IMR-90 (cell line): ENCODE results near the gene ING5. TPM values are rescaled to one million over a fixed set of nuclear protein-coding genes. Genes with fewer than 3 reads are reported as not detected.

Experiments
- ATAC-seq: fragments of 200-7000 bp; cut with Tn5 transposase; 2 replicates; pipeline ENCODE4 v1.9.1; 2020; ENCODE audit warnings: low read depth, mild to moderate bottlenecking, moderate library complexity
- BruUV-seq: library from RNA; stranded (reverse); fragments of 400-500 nt; replicated peaks from 2 replicates; lab custom pipeline; 2021; lab: Mats Ljungman, UMichigan
- CTCF ChIA-PET: fragments of 300-600 bp; formaldehyde crosslinking; extraction: SDS; loops from one replicate; lab custom pipeline; 2021; ENCODE audit warnings: antibody characterized with exemption; lab: Yijun Ruan, JAX
- POLR2A ChIA-PET: fragments of 300-600 bp; sonication (Branson Sonifier 250); formaldehyde crosslinking; loops from one replicate; lab custom pipeline; 2022; ENCODE audit warnings: antibody characterized with exemption; ENCODE audit not compliant: unreplicated experiment; lab: Charles Lee
- DNase-seq: peaks from one replicate; pipeline ENCODE4 v3.0.0; 2013
- H2AFZ ChIP-seq: replicated peaks from 2 replicates; pipeline ENCODE3; 2013; ENCODE audit warnings: low read length, mild to moderate bottlenecking; ENCODE audit not compliant: poor library complexity
- H2AK5ac ChIP-seq: 2 replicates; pipeline ENCODE4 v1.6.1; 2013; ENCODE audit warnings: low read depth, low read length, inconsistent platforms
- H2AK9ac ChIP-seq: replicated peaks from 2 replicates; pipeline ENCODE3; 2013; ENCODE audit warnings: mild to moderate bottlenecking, low read depth, low read length, moderate library complexity; ENCODE audit not compliant: poor library complexity
- H2BK120ac ChIP-seq: 2 replicates; pipeline ENCODE4 v1.6.1; 2013; ENCODE audit warnings: low read depth, low read length, inconsistent platforms
- H2BK15ac ChIP-seq: 3 replicates; pipeline ENCODE4 v1.6.1; 2013; ENCODE audit warnings: low read depth, low read length, inconsistent platforms
- H2BK20ac ChIP-seq: 2 replicates; pipeline ENCODE4 v1.6.1; 2013; ENCODE audit warnings: low read depth, mild to moderate bottlenecking, inconsistent platforms, low read length, moderate library complexity
- H2BK5ac ChIP-seq: 2 replicates; pipeline ENCODE4 v1.6.1; 2013; ENCODE audit warnings: mild to moderate bottlenecking, low read depth, low read length, inconsistent platforms; ENCODE audit not compliant: poor library complexity, severe bottlenecking
- H3K14ac ChIP-seq: replicated peaks from 2 replicates; pipeline ENCODE4 v1.6.1; 2013; ENCODE audit warnings: low read depth, low read length, inconsistent platforms
- H3K18ac ChIP-seq: 2 replicates; pipeline ENCODE4 v1.6.1; 2013; ENCODE audit warnings: low read depth, low read length, control low read depth
- H3K23ac ChIP-seq: 2 replicates; pipeline ENCODE4 v1.6.1; 2013; ENCODE audit warnings: low read depth, low read length, inconsistent platforms
- H3K27ac ChIP-seq: 2 replicates; pipeline ENCODE4 v1.5.1; 2013; ENCODE audit warnings: mild to moderate bottlenecking, control low read depth, low read length; ENCODE audit not compliant: insufficient read depth
- H3K27me3 ChIP-seq: 2 replicates; pipeline ENCODE4 v1.6.1; 2013; ENCODE audit warnings: low read length; ENCODE audit not compliant: control insufficient read depth, insufficient read depth
- H3K36me3 ChIP-seq: 2 replicates; pipeline ENCODE4 v1.6.1; 2013; ENCODE audit warnings: low read length, mixed read lengths; ENCODE audit not compliant: control insufficient read depth, insufficient read depth
- H3K4ac ChIP-seq: 2 replicates; pipeline ENCODE4 v1.6.1; 2013; ENCODE audit warnings: low read depth, low read length, inconsistent platforms
- H3K4me1 ChIP-seq: 2 replicates; pipeline ENCODE4 v1.6.1; 2013; ENCODE audit warnings: low read length, mixed read lengths; ENCODE audit not compliant: control insufficient read depth, insufficient read depth
- H3K4me2 ChIP-seq: 2 replicates; pipeline ENCODE4 v1.6.1; 2013; ENCODE audit warnings: low read depth, mild to moderate bottlenecking, control low read depth, low read length, moderate library complexity
- H3K4me3 ChIP-seq: 2 replicates; pipeline ENCODE4 v1.5.1; 2013; ENCODE audit warnings: low read depth, mild to moderate bottlenecking, control low read depth, low read length, moderate library complexity; ENCODE audit not compliant: insufficient read depth
- H3K56ac ChIP-seq: 2 replicates; pipeline ENCODE4 v1.6.1; 2013; ENCODE audit warnings: low read length, inconsistent platforms; ENCODE audit not compliant: insufficient read depth; ENCODE audit errors: extremely low read depth
- H3K79me1 ChIP-seq, 2 experiments: 2 replicates each; pipeline ENCODE4 v1.6.1; 2013; ENCODE audit warnings: low read length in 2 of 2, inconsistent platforms in 1 of 2, low read depth in 1 of 2
- H3K9ac ChIP-seq: 2 replicates; pipeline ENCODE4 v1.6.1; 2013; ENCODE audit warnings: low read depth, low read length, control low read depth
- H3K9me1 ChIP-seq: 2 replicates; pipeline ENCODE4 v1.6.1; 2013; ENCODE audit warnings: low read length, inconsistent platforms; ENCODE audit not compliant: insufficient read depth
- H3K9me3 ChIP-seq: 2 replicates; pipeline ENCODE4 v1.6.1; 2013; ENCODE audit warnings: low read length; ENCODE audit not compliant: control insufficient read depth, insufficient read depth
- H4K20me1 ChIP-seq: 2 replicates; pipeline ENCODE4 v1.6.1; 2013; ENCODE audit warnings: low read length, inconsistent platforms; ENCODE audit not compliant: insufficient read depth
- H4K5ac ChIP-seq: 2 replicates; pipeline ENCODE4 v1.6.1; 2013; ENCODE audit warnings: mild to moderate bottlenecking, low read depth, low read length, control low read depth
- H4K8ac ChIP-seq, 2 experiments: 2 replicates each; pipeline ENCODE4 v1.6.1; 2013; ENCODE audit warnings: low read depth in 2 of 2, low read length in 2 of 2, control low read depth in 1 of 2, inconsistent platforms in 1 of 2
- H4K91ac ChIP-seq: 2 replicates; pipeline ENCODE4 v1.6.1; 2013; ENCODE audit warnings: low read depth, low read length, inconsistent platforms; ENCODE audit not compliant: insufficient read depth
- BHLHE40 ChIP-seq: fragments of 150-350 bp; IDR thresholded peaks from 2 replicates; pipeline ENCODE4 v1.6.1; 2016; ENCODE audit warnings: mild to moderate bottlenecking, low read depth, low read length
- CHD1 ChIP-seq: IDR thresholded peaks from 2 replicates; pipeline ENCODE4 v1.6.1; 2012; ENCODE audit warnings: low read depth, low read length, improper control_type of control experiment
- CTCF ChIP-seq: conservative IDR thresholded peaks from 2 replicates; pipeline ENCODE4 v1.5.1; 2012; ENCODE audit warnings: mild to moderate bottlenecking, low read depth, low read length, improper control_type of control experiment
- ELK1 ChIP-seq: fragments of 150-350 bp; IDR thresholded peaks from 2 replicates; pipeline ENCODE4 v1.6.1; 2016; ENCODE audit warnings: low read depth, mild to moderate bottlenecking, low read length, moderate library complexity, borderline replicate concordance
- FOS ChIP-seq: fragments of 150-350 bp; IDR thresholded peaks from 2 replicates; pipeline ENCODE4 v1.6.1; 2016; ENCODE audit warnings: low read depth, low read length
- MAZ ChIP-seq: IDR thresholded peaks from 2 replicates; pipeline ENCODE4 v1.6.1; 2012; ENCODE audit warnings: low read depth, mild to moderate bottlenecking, low read length, improper control_type of control experiment, moderate library complexity, borderline replicate concordance
- MXI1 ChIP-seq: IDR thresholded peaks from 2 replicates; pipeline ENCODE4 v1.6.1; 2012; ENCODE audit warnings: low read depth, mild to moderate bottlenecking, low read length, moderate library complexity, borderline replicate concordance
- NFE2L2 ChIP-seq: fragments of 150-350 bp; IDR thresholded peaks from 2 replicates; pipeline ENCODE4 v1.6.1; 2016; ENCODE audit warnings: low read depth, mild to moderate bottlenecking, low read length
- POLR2A ChIP-seq: IDR thresholded peaks from 2 replicates; pipeline ENCODE4 v1.6.1; 2012; ENCODE audit warnings: mild to moderate bottlenecking, low read depth, low read length
- RAD21 ChIP-seq: IDR thresholded peaks from 2 replicates; pipeline ENCODE4 v1.6.1; 2012; ENCODE audit warnings: low read length, improper control_type of control experiment
- RFX5 ChIP-seq: IDR thresholded peaks from 2 replicates; pipeline ENCODE4 v1.8.0; 2012; ENCODE audit warnings: low read depth, mild to moderate bottlenecking, low read length, moderate library complexity
- SMC3 ChIP-seq: fragments of 150-350 bp; IDR thresholded peaks from 2 replicates; pipeline ENCODE4 v1.6.1; 2016; ENCODE audit warnings: low read depth, mild to moderate bottlenecking, antibody characterized with exemption, low read length, moderate library complexity
- USF2 ChIP-seq: fragments of 150-350 bp; IDR thresholded peaks from 2 replicates; pipeline ENCODE4 v1.6.1; 2017; ENCODE audit warnings: mild to moderate bottlenecking, antibody characterized with exemption, low read length, low read depth
- WGBS, 2 experiments: methylation state at CpG; one replicate each; pipeline versions ENCODE4 v1.1.5 to v1.1.7; 2013; ENCODE audit warnings: missing lambda C conversion rate in 2 of 2; ENCODE audit not compliant: insufficient read length in 1 of 2; ENCODE audit errors: extremely low coverage in 2 of 2; 5-methylcytosine and 5-hydroxymethylcytosine counted together
- dilution Hi-C: fragments of 300-500 bp; cut with HindIII; formaldehyde crosslinking; loops from one replicate; pipeline ENCODE4 v1.14.3; 2018; ENCODE audit warnings: low sequenced_read_pairs; ENCODE audit not compliant: unreplicated experiment
- in situ Hi-C: fragments of 300-500 bp; cut with MboI; formaldehyde crosslinking; loops from 3 replicates; pipeline ENCODE4 v1.14.3; 2019; ENCODE audit warnings: low sequenced_read_pairs, inconsistent platforms, mixed read lengths
- intact Hi-C: fragments of 100-400 bp; cut with micrococcal nuclease; formaldehyde crosslinking; loops from 2 replicates; pipeline ENCODE4 v1.10.0; 2022
- polyA plus RNA-seq, 3 experiments: library from polyadenylated mRNA; depleted of rRNA; stranded (reverse); fragments of >200 nt; gene quantifications; 2 replicates each; pipeline ENCODE4 v1.2.3, GENCODE V29; 2012; ENCODE audit warnings: low replicate concordance in 1 of 3
- total RNA-seq: library from RNA; depleted of rRNA; stranded (reverse); fragments of >200 nt; gene quantifications from 2 replicates; pipeline ENCODE4 v1.2.3, GENCODE V29; 2012

Gene ING5
- total and polyA plus RNA-seq, 2 of the 4 experiments (the other 2 are of a cell fraction): 36.1 to 38.9 TPM

GRCh38 chr2:241702155-241703031, 554 bp downstream of the ING5 start:
- Histone ChIP-seq H3K14ac (peak overlapping the region; percentile 82), H2BK5ac (peak overlapping the region; percentile 57), H3K9ac (peak overlapping the region; percentile 0; the same call in 1 of the 2 replicates), H2AFZ (peak overlapping the region; percentile 96), H3K9me1 (peaks cover 7% of the 10 kb centered on the region; the same call in 1 of the 2 replicates), H4K91ac (no peak overlapping the region), H4K8ac (no peak overlapping the region; a peak in 2 of 4 replicates), H3K9me3 (peaks cover 4% of the 10 kb centered on the region; the same call in 1 of the 2 replicates), H3K18ac (no peak overlapping the region), H3K4ac (no peak overlapping the region), H3K4me2 (peak overlapping the region; percentile 82), H2AK9ac (peak overlapping the region; percentile 85), H3K36me3 (peaks cover 18% of the 10 kb centered on the region), H3K79me1 (peaks cover 9 to 28% of the 10 kb centered on the region in 2 experiments; a peak in 3 of 4 replicates), H2BK120ac (no peak overlapping the region), H3K27ac (peak overlapping the region; percentile 46; the same call in 1 of the 2 replicates), H4K20me1 (peaks cover 16% of the 10 kb centered on the region), H3K4me1 (peaks cover 4% of the 10 kb centered on the region; the same call in 1 of the 2 replicates), H3K27me3 (no peaks in the 10 kb centered on the region), H2BK20ac (no peak overlapping the region), H4K5ac (no peak overlapping the region), H3K56ac (no peak overlapping the region), H2BK15ac (no peak overlapping the region), H2AK5ac (peak overlapping the region; percentile 24; the same call in 1 of the 2 replicates), H3K4me3 (peak overlapping the region; percentile 80), H3K23ac (peak overlapping the region; percentile 64; the same call in 1 of the 2 replicates)
- ChIA-PET POLR2A (no interaction called here), CTCF (interaction anchor here (0.6 to 0.9 kb wide), 4 partner anchors 11 to 231 kb away, joined by 3 to 5 read pairs (median 4); no protein-coding TSS in a partner anchor)
- peak; percentile 75 for DNase-seq
- 0% methylated on average over 46 of the region's 98 CpGs; no CpG with 5 or more reads in 1 of the 2 experiments for WGBS, 2 experiments
- no TSS peak for BruUV-seq
- in situ Hi-C loops (no loop called here), dilution Hi-C loops (no loop called here), intact Hi-C loops (loop anchor here (1.0 to 10.0 kb wide), 2 partner anchors 37 to 172 kb away; no protein-coding TSS in a partner anchor)
- peak; percentile 89 for ATAC-seq
- TF ChIP-seq MXI1 (no peak), BHLHE40 (no peak), RAD21 (no peak), USF2 (no peak), FOS (no peak), RFX5 (no peak), POLR2A (no peak), ELK1 (no peak), CHD1 (no peak), SMC3 (no peak), CTCF (no peak; the same call in 1 of the 2 replicates), NFE2L2 (no peak), MAZ (no peak)
